K562 (cell line): ENCODE data around the gene FTO.

Experiments
- ATF2 ChIP-seq: sonication (generic); formaldehyde crosslinking; IDR thresholded peaks from 2 replicates; pipeline ENCODE4 v1.8.1; 2022; ENCODE audit warnings: missing genetic modification reagents
- ATF3 ChIP-seq, 2 experiments: fragments of 450-650 bp in 1 of 2; sonication (generic) in 1 of 2; formaldehyde crosslinking in 1 of 2; IDR thresholded peaks in 1 of 2; conservative IDR thresholded peaks in 1 of 2; 2 replicates each; pipeline versions ENCODE4 v1.6.1 to v1.8.1; 2016 to 2023; ENCODE audit warnings: mild to moderate bottlenecking in 2 of 2, moderate library complexity in 2 of 2, inconsistent platforms in 1 of 2, missing genetic modification reagents in 1 of 2
- CTCF ChIP-seq, 3 experiments: IDR thresholded peaks in 2 of 3; conservative IDR thresholded peaks in 1 of 3; 2 replicates each; pipeline ENCODE4 v1.5.1; 2011 to 2012; ENCODE audit warnings: low read length in 3 of 3, mild to moderate bottlenecking in 3 of 3, control low read depth in 2 of 3, improper control_type of control experiment in 1 of 3, inconsistent platforms in 1 of 3, low read depth in 1 of 3, mixed read lengths in 1 of 3, moderate library complexity in 1 of 3; ENCODE audit not compliant: insufficient read depth in 2 of 3
- EZH2 ChIP-seq: IDR thresholded peaks from 2 replicates; pipeline ENCODE4 v1.6.1; 2012; ENCODE audit warnings: low read depth, mild to moderate bottlenecking, inconsistent platforms, low read length, borderline replicate concordance
- KLF13 ChIP-seq: fragments of 450-650 bp; IDR thresholded peaks from 2 replicates; pipeline ENCODE4 v1.6.1; 2016; ENCODE audit warnings: missing genetic modification characterization, low read depth, mild to moderate bottlenecking, missing compliant biosample characterization, moderate library complexity, borderline replicate concordance
- NBN ChIP-seq: fragments of 450-650 bp; IDR thresholded peaks from 2 replicates; pipeline ENCODE4 v1.6.1; 2016; ENCODE audit warnings: low read depth, mild to moderate bottlenecking
- NFIC ChIP-seq: fragments of 450-650 bp; IDR thresholded peaks from 2 replicates; pipeline ENCODE4 v1.6.1; 2017; ENCODE audit warnings: mild to moderate bottlenecking, inconsistent platforms
- TAF15 ChIP-seq: fragments of 200-400 bp; formaldehyde crosslinking; IDR thresholded peaks from 2 replicates; pipeline ENCODE4 v1.6.1; 2017; ENCODE audit warnings: mild to moderate bottlenecking, low read depth, low read length, moderate library complexity
- ZNF347 ChIP-seq: fragments of 450-650 bp; formaldehyde crosslinking; IDR thresholded peaks from 2 replicates; pipeline ENCODE4 v1.4.0; 2020; ENCODE audit warnings: low read depth, mild to moderate bottlenecking, moderate library complexity

- TF ChIP-seq TAF15 (no peak), ZNF347 (CRISPR knock-in tag) (no peak), KLF13 (tag) (no peak), EZH2 (no peak), ATF2 (CRISPR knock-in tag) (no peak), CTCF (IDR thresholded peaks at IDR 0.05 in 2 of 3, conservative IDR thresholded peaks at IDR 0.05 in 1 of 3; ENCODE audit: insufficient read depth in 2 of 3, low read depth in 1 of 3, low read length in 3 of 3) (no peak), NBN (no peak), ATF3 (IDR thresholded peaks at IDR 0.05) (no peak), ATF3 (CRISPR knock-in tag; conservative IDR thresholded peaks at IDR 0.05) (no peak), NFIC (no peak)
These were observed 229.5 kb downstream of the FTO start for GRCh38 chr16:53933407-53933806.
